GM21576 (cell line): ENCODE data around the gene NEGR1.

Source experiments
- ATAC-seq: cut with Tn5 transposase; IDR thresholded peaks from one replicate; pipeline ENCODE4 v1.9.1; 2021; ENCODE audit warnings: mild to moderate bottlenecking, moderate library complexity; ENCODE audit not compliant: unreplicated experiment

Gene NEGR1

DNA sequence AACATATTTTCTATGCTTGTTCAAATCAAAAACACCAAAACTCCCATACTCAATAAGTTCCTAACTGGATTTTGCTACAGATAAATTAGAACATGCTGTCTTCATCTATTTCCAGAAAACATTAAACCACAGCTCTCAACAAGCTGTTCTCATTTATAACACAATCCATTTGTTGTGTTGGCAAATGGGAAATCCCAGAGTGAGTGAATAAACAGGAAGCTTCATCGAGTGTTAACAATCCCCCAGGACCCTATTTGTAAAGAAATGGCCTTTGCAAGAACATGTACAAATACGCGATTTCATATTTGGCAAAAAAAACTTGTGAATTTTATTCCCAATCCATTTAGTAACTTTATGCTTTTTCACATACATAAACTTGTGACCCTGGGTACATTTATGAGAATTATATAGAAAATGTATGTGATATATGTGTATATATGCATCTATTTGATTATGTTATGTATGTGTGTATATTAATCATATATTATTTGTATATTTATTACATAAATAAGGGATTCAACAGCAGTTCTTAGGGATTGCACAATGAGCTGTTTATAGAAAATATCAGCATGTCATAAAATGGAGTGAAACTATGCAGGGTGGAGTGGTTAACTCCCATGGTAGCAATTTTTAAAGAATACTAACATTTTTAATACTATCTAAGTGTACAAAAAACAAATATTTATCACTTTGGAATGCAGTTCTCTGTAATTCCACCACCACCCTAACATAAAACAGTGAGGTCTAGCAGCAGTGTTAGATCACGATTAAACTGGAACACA, 160.0 kb downstream of the NEGR1 start:
- no peak for ATAC-seq

GRCh38 chr1:72119491-72119890, 162.8 kb downstream of the NEGR1 start:
- ATAC-seq = no peak

- no peak for ATAC-seq
These were observed 164.7 kb downstream of the NEGR1 start for GRCh38 chr1:72117621-72118020.

DNA sequence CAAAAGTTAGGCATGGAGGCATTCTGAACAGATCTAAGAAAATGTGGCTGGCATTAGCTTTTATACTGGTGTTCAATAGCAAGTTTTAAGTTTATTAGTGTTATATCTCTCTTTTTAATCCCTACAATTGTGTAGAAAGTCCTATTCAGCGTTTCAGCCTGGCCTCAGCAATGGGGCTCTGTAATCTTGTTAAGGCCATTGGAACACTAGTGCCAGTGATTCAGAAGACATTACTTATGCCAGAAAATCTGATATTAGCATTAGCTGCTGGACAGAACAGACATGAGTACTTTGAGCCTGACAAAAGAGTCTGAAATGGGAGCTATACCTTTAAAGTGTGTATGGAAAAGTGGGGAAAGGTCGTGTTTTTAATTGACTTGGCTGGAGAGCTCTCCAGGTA, 167.0 kb downstream of the NEGR1 start:
- ATAC-seq = no peak

GRCh38 chr1:72111662-72112061, 170.7 kb downstream of the NEGR1 start:
- no peak for ATAC-seq

DNA sequence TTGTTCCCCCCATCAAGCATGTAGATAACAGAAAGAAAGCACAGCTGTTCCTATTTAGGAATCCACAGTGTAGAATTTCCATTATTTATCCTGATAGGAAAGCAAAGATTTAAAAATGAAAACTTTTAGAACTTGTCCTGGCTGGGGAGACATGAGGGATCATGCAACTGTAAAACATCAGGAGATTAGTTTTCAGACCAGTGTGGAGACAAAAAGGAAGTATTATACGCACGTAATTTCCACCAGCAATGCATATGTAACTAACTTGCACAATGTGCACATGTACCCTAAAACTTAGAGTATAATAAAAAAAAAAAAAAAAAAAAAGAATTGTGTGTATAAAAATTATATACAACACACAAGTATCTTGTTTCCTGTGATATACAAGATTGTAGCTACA, 172.4 kb downstream of the NEGR1 start:
- no peak for ATAC-seq

DNA sequence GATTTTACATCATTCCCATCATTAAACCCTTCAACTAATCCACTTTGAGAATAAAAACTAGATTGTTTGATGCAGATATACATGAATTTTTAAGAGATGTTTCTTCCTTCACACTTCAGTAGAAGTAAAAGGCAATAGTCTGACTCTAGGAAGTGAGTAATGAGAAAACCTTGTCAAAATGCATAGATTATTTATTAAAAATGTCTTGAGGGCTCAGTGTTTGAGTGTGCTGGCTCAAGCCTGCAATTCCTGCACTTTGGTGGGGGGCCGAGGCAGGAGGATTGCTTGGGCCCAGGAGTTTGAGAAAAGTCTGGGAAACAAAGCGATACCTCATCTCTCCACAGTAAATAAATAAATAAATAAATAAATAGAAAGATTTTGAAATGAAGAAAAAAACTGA, 177.1 kb downstream of the NEGR1 start:
- ATAC-seq = no peak

DNA sequence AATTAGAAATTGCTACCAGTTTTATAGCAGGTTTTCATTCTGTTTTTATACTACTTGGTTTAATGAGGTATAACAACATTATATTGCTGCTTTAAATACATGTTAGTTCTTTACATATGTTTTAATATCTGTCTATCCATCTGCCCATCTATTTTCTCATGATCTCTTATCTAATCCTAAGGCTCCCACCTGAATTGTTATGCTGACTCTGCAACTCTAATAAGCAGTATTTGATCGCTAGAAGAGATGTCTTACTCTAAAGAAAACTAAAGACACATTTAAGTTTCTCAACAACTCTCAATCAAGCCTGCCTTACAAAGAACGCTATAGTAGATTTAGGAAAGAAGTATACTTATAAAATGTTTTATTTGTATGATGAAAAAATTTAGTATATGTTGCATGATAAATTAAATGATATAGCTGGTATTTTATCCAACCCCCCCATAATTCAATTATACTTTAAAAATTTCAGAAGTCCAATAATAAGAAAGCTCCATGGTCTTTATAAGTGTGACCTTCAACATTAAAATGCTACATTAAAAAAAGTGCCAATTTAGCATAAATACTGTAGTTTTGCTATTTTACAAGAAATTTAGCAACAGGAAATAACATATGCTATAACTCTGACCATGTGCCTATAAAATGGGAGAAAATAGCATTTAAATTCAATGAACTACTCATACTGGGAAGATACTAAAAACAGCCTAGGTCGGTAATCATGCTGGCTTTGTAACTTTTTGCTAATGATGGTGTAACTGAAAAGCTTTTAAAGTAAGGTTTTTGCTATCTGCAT, 180.3 kb downstream of the NEGR1 start:
- no peak for ATAC-seq

DNA sequence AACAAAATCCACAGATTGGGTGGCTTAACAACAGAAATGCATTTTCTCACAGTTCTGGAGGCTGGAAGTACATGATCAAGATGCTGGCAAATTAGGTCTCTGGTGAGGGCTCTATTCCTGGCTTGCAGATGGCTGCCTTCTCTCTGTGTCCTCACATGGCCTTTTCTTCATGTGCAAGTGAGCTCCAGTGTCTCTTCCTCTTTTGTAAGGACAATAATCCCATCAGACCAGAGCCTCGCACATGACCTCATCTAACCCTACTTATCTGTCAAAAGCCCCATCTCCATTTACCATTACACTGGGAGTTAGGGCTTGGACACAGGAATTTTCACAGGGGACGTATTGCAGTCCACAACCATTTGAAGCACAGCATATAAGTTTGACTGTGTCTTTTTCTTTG, 181.6 kb downstream of the NEGR1 start:
- ATAC-seq = no peak

DNA sequence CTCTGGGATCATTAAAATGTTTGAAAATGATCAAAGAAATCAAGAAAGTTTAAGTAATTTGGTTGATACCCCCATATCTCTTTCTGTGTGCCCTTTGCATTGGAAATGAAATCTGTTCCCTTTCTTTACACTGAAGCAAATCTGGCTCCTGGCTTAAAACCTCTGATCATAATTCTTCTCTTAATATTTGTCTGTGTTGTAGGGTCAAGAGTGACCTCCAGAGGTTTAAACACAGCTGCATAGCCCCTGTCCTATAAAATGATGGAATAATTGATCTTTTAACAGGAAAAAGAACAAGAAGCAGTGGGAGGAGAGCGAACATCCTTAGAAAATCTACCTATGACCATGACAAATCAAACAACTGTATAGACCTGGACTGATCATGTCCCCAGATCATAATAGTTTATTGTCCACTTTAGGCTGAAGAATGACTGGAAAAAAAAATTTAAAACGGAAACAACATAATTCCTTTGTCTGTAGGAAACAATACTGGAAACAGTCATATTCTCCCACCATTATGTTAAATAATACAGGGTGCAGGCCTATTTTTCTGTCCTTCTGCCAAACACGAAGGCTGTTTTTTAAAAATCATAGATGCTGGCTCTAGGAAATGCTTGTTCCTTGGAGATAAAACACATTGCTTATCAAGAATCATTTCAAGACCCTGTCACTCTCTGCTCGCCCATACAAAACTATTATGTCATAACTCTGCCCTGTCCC, 184.3 kb downstream of the NEGR1 start:
- ATAC-seq = no peak

GRCh38 chr1:72094209-72094608, 188.1 kb downstream of the NEGR1 start:
- no peak for ATAC-seq

- no peak for ATAC-seq
These were observed 195.9 kb downstream of the NEGR1 start for GRCh38 chr1:72086394-72086793.

DNA sequence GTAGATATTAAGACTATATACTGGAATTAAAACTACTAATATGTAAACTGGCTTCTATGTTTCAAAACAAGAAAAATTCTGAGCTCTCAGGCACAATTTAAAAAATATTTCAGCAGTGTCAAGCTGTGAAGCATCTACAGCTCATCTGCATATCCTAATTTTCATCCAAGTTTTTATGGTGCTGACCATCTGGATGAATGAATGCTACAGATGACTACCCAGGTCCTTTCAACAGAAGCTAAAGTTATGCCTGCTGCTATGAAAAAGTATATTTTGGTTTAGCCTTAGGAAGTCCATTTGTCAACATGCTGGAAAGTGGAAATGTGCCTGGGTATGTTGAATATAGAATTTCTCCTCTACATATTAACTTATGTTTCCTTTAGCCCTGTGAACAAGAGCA, 206.9 kb downstream of the NEGR1 start:
- no peak for ATAC-seq

- no peak for ATAC-seq
These were observed 215.9 kb downstream of the NEGR1 start for GRCh38 chr1:72066431-72066830.

GRCh38 chr1:72064196-72065075, 217.9 kb downstream of the NEGR1 start:
- ATAC-seq = no peak

DNA sequence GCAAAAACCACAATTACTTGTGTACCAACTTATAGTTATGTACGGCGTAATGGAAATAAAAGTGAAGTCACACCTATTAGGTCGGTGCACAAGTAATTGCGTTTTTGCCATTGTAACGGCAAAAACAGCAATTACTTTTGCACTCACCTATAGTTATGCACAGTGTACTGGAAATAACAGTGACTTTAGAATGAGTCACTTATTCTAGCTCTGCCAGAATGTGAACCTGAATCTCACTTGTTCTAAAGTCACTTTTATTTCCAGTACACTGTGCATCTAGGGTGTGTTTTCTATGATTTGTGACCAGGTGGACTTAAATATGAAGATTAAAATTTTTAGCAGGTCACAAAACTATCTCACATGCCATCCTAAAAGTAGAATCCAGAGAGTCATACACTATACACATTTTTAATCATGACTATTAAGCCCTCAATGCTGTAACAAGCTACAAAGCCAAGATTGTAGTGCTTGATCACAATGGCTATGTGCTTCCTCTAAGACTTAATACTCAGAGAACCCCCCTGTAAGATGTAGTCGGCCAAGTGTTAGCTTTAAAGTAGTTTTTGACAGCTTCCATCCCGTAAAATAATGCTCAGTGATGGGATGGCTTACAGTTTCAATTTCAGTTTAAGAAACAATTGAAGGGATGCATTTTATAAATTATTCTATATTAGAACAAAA, 218.8 kb downstream of the NEGR1 start:
- ATAC-seq = no peak

DNA sequence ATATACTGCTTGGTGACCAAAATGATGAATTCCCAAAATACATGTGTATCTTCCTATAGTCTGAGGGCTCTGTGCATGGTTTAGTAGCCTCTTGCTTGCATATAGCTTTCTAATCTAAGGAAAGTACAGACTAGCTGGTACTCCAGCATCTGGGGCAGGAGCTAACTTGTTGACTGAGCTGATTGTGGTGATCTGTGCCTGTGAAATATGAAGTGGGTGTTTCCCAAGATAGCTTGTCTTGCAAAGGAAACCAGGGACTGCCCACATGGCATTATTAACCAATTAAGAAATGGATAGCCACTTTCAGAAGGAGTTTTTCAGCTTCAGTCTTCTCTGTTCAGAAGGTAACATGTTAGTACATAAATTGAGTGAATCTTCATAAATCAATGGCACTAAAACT, 219.8 kb downstream of the NEGR1 start:
- no peak for ATAC-seq

DNA sequence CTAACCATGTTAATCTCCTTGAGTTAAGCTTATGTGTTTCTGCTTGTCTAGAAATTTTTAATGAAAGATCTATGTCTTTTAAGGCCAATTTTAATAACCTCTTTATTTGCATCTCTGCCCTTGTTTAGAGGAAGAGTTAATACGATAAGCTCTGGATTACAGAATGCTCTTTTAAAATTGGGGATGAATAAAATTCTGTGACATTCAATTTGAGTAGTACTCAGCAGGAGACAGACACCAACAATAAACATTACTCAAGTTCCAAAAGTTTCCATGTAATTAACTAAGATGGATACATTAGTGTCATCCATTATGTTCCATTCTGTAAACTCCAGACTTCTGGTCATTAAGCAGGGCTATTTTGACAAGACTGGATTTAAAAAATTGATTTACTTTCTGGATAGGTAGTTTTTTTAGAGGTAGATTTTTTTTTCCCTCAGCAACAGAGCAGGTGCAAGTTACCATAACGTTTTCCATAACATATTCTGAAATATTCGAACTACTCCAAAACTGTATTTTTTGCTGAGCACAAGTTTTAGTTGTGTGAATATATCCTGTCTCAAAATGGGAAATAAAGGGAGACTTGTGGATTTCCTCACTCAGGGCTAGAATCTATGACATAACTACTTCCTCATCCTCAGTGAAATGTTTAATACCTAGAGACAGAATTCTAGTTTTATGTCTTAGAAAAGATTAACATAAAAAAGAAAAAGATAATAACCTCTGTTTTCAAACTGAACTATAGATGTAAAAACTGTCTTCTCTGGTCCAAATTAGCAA, 221.7 kb downstream of the NEGR1 start:
- ATAC-seq = no peak

DNA sequence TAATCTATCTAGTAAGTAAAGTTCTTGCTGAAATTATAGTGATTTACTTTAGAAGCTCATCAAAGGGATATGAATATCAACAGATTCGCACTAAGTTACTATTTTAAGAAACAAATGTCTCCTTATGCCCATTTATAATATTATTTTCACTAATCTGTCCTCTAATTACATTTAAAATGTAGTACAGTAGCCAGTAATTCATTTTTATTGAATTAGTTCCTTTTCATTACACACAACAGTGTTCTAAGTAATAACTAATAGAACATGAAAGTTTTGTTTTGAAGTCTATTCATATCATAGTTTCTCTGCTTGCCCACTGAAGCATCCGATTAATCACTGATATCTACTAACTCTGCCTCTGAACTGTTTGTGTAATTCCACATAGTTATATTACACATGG, 225.8 kb downstream of the NEGR1 start:
- no peak for ATAC-seq
